ENCODE data around the gene BUB1B. TPM values are rescaled to one million over a fixed set of nuclear protein-coding genes. Genes with fewer than 3 reads are reported as not detected.

Gene BUB1B
- total and polyA plus RNA-seq, 9 of the 15 experiments (the other 6 are each of a cell fraction or from before 2014, with no cell fraction given) = 28.7 to 113 (median 82.2) TPM

DNA sequence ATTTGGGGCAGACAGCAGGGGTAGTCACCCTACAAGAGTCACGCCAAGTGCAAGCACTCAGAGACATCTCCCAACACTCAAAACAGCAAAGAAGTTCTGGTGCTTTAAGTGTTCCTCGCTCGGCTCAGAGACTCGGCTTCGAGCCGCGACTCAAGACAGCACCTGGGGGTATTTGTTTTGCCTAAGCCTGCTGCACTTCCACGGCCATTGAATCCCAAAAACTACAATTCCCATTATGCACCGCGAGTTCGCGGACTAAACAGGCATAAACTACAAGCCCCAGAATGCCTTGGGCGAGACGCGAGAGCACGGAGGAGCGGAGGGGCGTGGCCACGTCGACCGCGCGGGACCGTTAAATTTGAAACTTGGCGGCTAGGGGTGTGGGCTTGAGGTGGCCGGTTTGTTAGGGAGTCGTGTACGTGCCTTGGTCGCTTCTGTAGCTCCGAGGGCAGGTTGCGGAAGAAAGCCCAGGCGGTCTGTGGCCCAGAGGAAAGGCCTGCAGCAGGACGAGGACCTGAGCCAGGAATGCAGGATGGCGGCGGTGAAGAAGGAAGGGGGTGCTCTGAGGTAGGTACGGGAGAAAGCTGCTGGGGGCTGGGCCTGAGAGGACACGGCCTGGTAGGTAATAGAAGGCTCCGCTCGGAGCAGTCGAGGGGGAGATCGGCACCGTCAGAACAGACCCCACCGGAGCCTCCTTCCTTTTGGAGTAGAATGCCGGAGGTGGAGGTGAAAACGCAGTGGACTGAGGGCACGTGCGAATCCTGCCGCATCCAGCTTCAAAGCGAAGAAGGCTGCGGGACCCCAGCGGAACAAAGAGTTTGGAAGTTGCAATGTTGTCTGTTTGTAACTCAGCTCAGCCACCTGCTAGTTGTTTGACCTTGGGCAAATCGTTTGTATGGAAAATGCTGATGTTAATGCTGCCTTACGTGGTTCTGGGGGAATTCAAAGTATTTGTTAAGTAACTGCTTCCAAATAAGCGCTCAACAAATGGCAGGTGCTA, at the start of gene BUB1B (continued):
- TF ChIP-seq, protein P1, sequence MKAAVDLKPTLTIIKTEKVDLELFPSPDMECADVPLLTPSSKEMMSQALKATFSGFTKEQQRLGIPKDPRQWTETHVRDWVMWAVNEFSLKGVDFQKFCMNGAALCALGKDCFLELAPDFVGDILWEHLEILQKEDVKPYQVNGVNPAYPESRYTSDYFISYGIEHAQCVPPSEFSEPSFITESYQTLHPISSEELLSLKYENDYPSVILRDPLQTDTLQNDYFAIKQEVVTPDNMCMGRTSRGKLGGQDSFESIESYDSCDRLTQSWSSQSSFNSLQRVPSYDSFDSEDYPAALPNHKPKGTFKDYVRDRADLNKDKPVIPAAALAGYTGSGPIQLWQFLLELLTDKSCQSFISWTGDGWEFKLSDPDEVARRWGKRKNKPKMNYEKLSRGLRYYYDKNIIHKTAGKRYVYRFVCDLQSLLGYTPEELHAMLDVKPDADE (conservative IDR thresholded peaks at IDR 0.05; ENCODE audit: control insufficient read depth, low read depth, low read length) = peak; percentile 99
- TF ChIP-seq, protein P2, sequence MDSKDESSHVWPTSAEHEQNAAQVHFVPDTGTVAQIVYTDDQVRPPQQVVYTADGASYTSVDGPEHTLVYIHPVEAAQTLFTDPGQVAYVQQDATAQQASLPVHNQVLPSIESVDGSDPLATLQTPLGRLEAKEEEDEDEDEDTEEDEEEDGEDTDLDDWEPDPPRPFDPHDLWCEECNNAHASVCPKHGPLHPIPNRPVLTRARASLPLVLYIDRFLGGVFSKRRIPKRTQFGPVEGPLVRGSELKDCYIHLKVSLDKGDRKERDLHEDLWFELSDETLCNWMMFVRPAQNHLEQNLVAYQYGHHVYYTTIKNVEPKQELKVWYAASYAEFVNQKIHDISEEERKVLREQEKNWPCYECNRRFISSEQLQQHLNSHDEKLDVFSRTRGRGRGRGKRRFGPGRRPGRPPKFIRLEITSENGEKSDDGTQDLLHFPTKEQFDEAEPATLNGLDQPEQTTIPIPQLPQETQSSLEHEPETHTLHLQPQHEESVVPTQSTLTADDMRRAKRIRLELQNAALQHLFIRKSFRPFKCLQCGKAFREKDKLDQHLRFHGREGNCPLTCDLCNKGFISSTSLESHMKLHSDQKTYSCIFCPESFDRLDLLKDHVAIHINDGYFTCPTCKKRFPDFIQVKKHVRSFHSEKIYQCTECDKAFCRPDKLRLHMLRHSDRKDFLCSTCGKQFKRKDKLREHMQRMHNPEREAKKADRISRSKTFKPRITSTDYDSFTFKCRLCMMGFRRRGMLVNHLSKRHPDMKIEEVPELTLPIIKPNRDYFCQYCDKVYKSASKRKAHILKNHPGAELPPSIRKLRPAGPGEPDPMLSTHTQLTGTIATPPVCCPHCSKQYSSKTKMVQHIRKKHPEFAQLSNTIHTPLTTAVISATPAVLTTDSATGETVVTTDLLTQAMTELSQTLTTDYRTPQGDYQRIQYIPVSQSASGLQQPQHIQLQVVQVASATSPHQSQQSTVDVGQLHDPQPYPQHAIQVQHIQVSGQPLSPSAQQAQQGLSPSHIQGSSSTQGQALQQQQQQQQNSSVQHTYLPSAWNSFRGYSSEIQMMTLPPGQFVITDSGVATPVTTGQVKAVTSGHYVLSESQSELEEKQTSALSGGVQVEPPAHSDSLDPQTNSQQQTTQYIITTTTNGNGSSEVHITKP (IDR thresholded peaks at IDR 0.05; ENCODE audit: partially characterized antibody) = peak; percentile 51
- TF ChIP-seq, protein P3, sequence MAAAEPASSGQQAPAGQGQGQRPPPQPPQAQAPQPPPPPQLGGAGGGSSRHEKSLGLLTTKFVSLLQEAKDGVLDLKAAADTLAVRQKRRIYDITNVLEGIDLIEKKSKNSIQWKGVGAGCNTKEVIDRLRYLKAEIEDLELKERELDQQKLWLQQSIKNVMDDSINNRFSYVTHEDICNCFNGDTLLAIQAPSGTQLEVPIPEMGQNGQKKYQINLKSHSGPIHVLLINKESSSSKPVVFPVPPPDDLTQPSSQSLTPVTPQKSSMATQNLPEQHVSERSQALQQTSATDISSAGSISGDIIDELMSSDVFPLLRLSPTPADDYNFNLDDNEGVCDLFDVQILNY (CRISPR knock-in tag; IDR thresholded peaks at IDR 0.05) = peak; percentile 92; the same call in 1 of the 2 replicates
- TF ChIP-seq, protein P4, sequence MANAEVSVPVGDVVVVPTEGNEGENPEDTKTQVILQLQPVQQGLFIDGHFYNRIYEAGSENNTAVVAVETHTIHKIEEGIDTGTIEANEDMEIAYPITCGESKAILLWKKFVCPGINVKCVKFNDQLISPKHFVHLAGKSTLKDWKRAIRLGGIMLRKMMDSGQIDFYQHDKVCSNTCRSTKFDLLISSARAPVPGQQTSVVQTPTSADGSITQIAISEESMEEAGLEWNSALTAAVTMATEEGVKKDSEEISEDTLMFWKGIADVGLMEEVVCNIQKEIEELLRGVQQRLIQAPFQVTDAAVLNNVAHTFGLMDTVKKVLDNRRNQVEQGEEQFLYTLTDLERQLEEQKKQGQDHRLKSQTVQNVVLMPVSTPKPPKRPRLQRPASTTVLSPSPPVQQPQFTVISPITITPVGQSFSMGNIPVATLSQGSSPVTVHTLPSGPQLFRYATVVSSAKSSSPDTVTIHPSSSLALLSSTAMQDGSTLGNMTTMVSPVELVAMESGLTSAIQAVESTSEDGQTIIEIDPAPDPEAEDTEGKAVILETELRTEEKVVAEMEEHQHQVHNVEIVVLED (CRISPR knock-in tag; IDR thresholded peaks at IDR 0.05) = peak; percentile 99
- TF ChIP-seq ZBTB1 (CRISPR knock-in tag; IDR thresholded peaks at IDR 0.05; ENCODE audit: borderline replicate concordance, low read depth) (peak; percentile 89), RBM39 (optimal IDR thresholded peaks at IDR 0.05; ENCODE audit: low read depth, low read length) (no peak), SP1 (CRISPR knock-in tag; IDR thresholded peaks at IDR 0.05) (peak; percentile 98), GATAD2B (IDR thresholded peaks at IDR 0.05; ENCODE audit: borderline replicate concordance) (peak; percentile 59; the same call in 1 of the 2 replicates), RB1 (IDR thresholded peaks at IDR 0.05; ENCODE audit: low read depth) (peak; percentile 43; the same call in 1 of the 2 replicates), LARP7 (IDR thresholded peaks at IDR 0.05) (peak; percentile 80; the same call in 1 of the 2 replicates), KLF1 (tag; IDR thresholded peaks at IDR 0.05) (peak; percentile 48)
- TF ChIP-seq, protein P5, sequence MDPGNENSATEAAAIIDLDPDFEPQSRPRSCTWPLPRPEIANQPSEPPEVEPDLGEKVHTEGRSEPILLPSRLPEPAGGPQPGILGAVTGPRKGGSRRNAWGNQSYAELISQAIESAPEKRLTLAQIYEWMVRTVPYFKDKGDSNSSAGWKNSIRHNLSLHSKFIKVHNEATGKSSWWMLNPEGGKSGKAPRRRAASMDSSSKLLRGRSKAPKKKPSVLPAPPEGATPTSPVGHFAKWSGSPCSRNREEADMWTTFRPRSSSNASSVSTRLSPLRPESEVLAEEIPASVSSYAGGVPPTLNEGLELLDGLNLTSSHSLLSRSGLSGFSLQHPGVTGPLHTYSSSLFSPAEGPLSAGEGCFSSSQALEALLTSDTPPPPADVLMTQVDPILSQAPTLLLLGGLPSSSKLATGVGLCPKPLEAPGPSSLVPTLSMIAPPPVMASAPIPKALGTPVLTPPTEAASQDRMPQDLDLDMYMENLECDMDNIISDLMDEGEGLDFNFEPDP (CRISPR knock-in tag; IDR thresholded peaks at IDR 0.05) = no peak
- TF ChIP-seq, protein P6, sequence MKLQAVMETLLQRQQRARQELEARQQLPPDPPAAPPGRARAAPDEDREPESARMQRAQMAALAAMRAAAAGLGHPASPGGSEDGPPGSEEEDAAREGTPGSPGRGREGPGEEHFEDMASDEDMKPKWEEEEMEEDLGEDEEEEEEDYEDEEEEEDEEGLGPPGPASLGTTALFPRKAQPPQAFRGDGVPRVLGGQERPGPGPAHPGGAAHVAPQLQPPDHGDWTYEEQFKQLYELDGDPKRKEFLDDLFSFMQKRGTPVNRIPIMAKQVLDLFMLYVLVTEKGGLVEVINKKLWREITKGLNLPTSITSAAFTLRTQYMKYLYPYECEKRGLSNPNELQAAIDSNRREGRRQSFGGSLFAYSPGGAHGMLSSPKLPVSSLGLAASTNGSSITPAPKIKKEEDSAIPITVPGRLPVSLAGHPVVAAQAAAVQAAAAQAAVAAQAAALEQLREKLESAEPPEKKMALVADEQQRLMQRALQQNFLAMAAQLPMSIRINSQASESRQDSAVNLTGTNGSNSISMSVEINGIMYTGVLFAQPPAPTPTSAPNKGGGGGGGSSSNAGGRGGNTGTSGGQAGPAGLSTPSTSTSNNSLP (IDR thresholded peaks at IDR 0.05; ENCODE audit: borderline replicate concordance, low read depth, low read length) = no peak
- TF ChIP-seq, protein P7, sequence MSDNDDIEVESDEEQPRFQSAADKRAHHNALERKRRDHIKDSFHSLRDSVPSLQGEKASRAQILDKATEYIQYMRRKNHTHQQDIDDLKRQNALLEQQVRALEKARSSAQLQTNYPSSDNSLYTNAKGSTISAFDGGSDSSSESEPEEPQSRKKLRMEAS (CRISPR knock-in tag; IDR thresholded peaks at IDR 0.05) = peak; percentile 83

All from K562 (cell line).